Nephron progenitor cell (in vitro differentiated cells): Measurements from ENCODE around the gene CLDN9.

Source experiments
- DNase-seq: peaks from one replicate; pipeline ENCODE4 v3.0.0; 2021
- H3K27ac Mint-ChIP-seq: 2 replicates; pipeline ENCODE4 v1.8.0; 2021; ENCODE audit warnings: mild to moderate bottlenecking, moderate library complexity, mixed read lengths
- H3K27me3 Mint-ChIP-seq: 2 replicates; pipeline ENCODE4 v1.8.0; 2021; ENCODE audit warnings: mild to moderate bottlenecking, low read depth, mixed read lengths; ENCODE audit not compliant: poor library complexity
- H3K36me3 Mint-ChIP-seq: 2 replicates; pipeline ENCODE4 v1.8.0; 2021; ENCODE audit warnings: low read depth, mixed read lengths
- H3K4me1 Mint-ChIP-seq: 2 replicates; pipeline ENCODE4 v1.8.0; 2021; ENCODE audit warnings: mixed read lengths
- H3K4me3 Mint-ChIP-seq: 2 replicates; pipeline ENCODE4 v1.8.0; 2021; ENCODE audit warnings: mild to moderate bottlenecking, moderate library complexity, mixed read lengths
- H3K9me3 Mint-ChIP-seq: 2 replicates; pipeline ENCODE4 v1.8.0; 2021; ENCODE audit warnings: mild to moderate bottlenecking, moderate library complexity, mixed read lengths
- CTCF ChIP-seq: fragments of 200-600 bp; sonication (generic); IDR thresholded peaks from 2 replicates; pipeline ENCODE4 v1.5.0; 2021; ENCODE audit warnings: antibody characterized with exemption

CLDN9 gene

DNA sequence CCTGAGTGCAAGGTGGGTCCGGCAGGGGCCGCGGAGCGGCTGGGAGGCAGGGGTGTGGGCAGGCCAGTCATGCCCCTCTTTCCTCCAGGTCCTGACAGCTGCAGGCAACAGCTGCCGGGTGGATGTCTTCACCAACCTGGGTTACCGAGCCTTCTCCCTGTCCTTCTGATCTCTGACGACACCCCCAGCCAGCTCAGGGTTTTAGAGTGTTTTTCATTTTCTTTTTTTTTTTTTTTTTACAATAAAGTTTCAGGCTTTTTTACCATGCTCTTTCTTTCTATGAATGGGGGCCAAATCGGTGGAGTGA, 14.7 kb downstream of the CLDN9 start:
- Mint-ChIP-seq H3K27me3 (peaks cover 16% of the 10 kb centered on the region), H3K4me3 (no peak overlapping the region), H3K4me1 (peaks cover 26% of the 10 kb centered on the region), H3K27ac (no peak overlapping the region), H3K36me3 (peaks cover 23% of the 10 kb centered on the region), H3K9me3 (no peaks in the 10 kb centered on the region)
- no peak for TF ChIP-seq CTCF
- no peak for DNase-seq

DNA sequence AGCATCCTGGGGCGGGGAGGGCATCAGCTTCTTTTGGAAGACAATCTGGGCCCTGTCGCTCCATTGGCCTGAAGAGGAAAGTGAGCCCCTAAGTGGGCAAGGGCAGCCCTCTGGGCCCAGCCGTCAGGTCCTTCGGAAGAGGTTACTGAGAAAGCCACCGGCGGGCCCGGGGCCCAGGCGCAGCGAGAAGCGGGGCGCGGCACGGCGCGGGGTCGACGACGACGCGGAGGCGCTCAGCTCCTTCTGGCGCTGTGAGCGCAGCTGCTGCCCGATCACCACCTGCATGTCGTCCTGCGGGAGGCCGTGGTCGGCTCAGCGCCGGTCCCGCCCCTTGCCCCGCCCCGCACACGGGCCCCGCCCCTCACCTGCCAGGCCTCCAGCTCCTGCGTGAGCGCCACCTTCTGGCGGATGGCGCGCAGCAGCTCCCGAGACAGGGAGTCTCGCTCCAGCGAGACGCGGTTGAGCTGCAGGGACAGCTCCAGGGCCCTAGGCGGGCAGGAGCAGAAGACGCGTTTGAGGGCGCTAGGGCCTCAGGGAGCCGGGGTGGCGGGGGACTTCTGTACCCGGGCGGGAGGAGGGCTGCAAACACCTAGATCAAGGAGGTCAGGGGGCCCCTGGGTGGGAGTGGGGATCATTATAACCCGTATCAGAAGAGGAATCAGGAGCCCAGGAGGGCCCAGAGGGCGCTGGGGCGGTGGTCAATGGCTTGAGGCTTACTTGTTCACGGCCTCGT, 15.4 kb downstream of the CLDN9 start:
- TF ChIP-seq CTCF, result peak; percentile 79
- no peak overlapping the region for H3K4me3 Mint-ChIP-seq
- peaks cover 23% of the 10 kb centered on the region for H3K36me3 Mint-ChIP-seq
- H3K27me3 Mint-ChIP-seq, result peaks cover 23% of the 10 kb centered on the region
- H3K27ac Mint-ChIP-seq, result no peak overlapping the region
- peak; percentile 97 for DNase-seq
- H3K9me3 Mint-ChIP-seq, result no peaks in the 10 kb centered on the region
- peaks cover 23% of the 10 kb centered on the region for H3K4me1 Mint-ChIP-seq

DNA sequence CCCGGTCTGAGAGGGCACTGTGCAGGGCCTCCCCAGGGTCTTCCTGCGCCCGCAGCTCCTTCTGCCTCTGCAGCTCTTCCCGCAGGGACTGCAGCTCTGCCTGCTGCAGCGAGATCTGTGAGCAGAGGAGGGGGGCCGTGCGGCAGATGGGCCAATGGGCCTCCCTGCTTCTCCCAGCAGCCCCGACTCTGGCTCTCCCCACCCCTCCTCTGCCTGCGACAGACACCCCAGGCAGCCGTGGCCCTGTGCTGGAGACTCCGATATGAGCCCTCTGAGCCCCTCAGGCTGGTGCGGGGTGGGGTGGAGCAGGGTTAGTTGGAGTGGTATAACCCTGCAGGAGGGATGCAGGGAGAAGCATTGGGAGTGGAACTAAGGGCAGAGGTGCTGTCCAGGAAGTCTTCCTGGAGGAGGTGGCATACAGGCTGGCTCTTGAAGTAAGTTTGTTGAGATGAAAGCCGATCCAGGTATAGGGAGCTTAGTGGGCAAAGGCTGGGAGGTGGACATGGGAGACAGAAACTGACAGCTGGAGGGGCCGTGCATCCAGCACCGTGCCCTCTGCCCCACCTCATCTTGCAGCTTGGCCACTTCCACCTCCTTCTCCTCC, 16.1 kb downstream of the CLDN9 start:
- Mint-ChIP-seq H3K27ac (no peak overlapping the region), H3K4me1 (peaks cover 17% of the 10 kb centered on the region), H3K4me3 (no peak overlapping the region), H3K36me3 (peaks cover 23% of the 10 kb centered on the region), H3K27me3 (peaks cover 30% of the 10 kb centered on the region), H3K9me3 (no peaks in the 10 kb centered on the region)
- TF ChIP-seq CTCF, result no peak
- no peak for DNase-seq

DNA sequence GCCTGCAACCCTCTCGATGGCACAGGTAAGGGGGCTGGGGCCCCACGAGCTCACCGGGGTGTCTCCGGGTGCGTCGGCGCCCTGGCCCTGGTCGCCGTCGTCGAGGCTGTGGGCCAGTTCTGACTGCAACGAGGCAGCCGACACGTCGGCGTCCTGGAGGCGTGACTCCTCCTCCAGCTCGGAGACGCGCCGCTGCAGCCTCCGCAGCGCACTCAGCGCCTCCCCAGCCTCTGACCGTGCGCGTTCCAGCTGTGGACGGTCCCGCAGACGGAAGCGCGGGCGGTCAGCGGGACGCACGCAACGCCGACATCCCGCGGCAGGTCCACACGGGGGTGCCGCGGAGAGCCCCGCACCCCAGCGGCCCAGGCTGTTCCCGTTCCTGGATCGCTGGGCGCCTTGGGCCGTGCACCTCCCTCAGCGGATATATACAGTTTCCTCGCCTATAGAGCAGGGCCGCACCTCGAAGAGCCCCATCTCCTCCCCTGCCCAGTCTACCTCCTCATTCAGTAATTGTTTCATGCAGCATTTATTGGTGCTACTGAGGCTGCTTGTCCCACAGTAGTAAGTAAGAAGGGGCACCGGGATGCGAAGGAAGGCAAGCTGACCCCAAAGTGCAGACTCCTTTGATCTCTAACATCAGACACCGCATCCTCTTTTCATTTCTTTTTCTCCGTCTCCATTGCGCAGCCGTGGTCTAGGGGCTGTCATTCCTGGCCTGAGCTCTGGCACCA, 16.9 kb downstream of the CLDN9 start:
- H3K36me3 Mint-ChIP-seq, result peaks cover 19% of the 10 kb centered on the region
- DNase-seq, result no peak
- no peak overlapping the region for H3K27ac Mint-ChIP-seq
- H3K4me3 Mint-ChIP-seq, result no peak overlapping the region
- TF ChIP-seq CTCF, result no peak
- peaks cover 38% of the 10 kb centered on the region for H3K27me3 Mint-ChIP-seq
- peaks cover 11% of the 10 kb centered on the region for H3K4me1 Mint-ChIP-seq
- no peaks in the 10 kb centered on the region for H3K9me3 Mint-ChIP-seq

GRCh38 chr16:3030222-3031212, 17.8 kb downstream of the CLDN9 start:
- Mint-ChIP-seq H3K27ac (no peak overlapping the region), H3K27me3 (peaks cover 47% of the 10 kb centered on the region), H3K9me3 (no peaks in the 10 kb centered on the region), H3K4me3 (no peak overlapping the region), H3K4me1 (peaks cover 11% of the 10 kb centered on the region), H3K36me3 (peaks cover 19% of the 10 kb centered on the region)
- no peak for DNase-seq
- no peak for TF ChIP-seq CTCF
